COLO668 (cell line): ENCODE measurements around the gene PXDN.

Experiments
- DNase-seq: peaks from one replicate; lab custom pipeline; 2025; ENCODE audit not compliant: unreplicated experiment; lab: John Stamatoyannopoulos, UW

PXDN gene

GRCh38 chr2:1586251-1586922 lies 157.9 kb downstream of the PXDN start:
- DNase-seq: no peak

- DNase-seq: no peak
Observed at GRCh38 chr2:1585635-1586034, 158.7 kb downstream of the PXDN start.

- no peak for DNase-seq
Observed at GRCh38 chr2:1584691-1585485, 159.4 kb downstream of the PXDN start.

GRCh38 chr2:1584051-1584531 lies 160.2 kb downstream of the PXDN start:
- no peak for DNase-seq

- no peak for DNase-seq
Observed at GRCh38 chr2:1582891-1583341, 161.4 kb downstream of the PXDN start.

- DNase-seq: no peak
Observed at GRCh38 chr2:1581965-1582625, 162.2 kb downstream of the PXDN start.
